ENCODE data around the gene LSM7.

LSM7 gene

GRCh38 chr19:2328401-2329148, at the start of gene LSM7, which contains the start of gene SPPL2B:
Gene LSM7 (minus strand): TSS chr19:2328586. CDS start chr19:2328566, 20 bp downstream.
Gene SPPL2B (plus strand): TSS chr19:2328684. CDS start chr19:2328710, 26 bp downstream.
- DNase-seq (ENCODE audit: low read depth), result peak; percentile 29
- H3K4me3 ChIP-seq (ENCODE audit: control insufficient read depth, low read depth, low read length), result peak within 1 kb of the TSS; percentile 96
- TF ChIP-seq, protein P1, sequence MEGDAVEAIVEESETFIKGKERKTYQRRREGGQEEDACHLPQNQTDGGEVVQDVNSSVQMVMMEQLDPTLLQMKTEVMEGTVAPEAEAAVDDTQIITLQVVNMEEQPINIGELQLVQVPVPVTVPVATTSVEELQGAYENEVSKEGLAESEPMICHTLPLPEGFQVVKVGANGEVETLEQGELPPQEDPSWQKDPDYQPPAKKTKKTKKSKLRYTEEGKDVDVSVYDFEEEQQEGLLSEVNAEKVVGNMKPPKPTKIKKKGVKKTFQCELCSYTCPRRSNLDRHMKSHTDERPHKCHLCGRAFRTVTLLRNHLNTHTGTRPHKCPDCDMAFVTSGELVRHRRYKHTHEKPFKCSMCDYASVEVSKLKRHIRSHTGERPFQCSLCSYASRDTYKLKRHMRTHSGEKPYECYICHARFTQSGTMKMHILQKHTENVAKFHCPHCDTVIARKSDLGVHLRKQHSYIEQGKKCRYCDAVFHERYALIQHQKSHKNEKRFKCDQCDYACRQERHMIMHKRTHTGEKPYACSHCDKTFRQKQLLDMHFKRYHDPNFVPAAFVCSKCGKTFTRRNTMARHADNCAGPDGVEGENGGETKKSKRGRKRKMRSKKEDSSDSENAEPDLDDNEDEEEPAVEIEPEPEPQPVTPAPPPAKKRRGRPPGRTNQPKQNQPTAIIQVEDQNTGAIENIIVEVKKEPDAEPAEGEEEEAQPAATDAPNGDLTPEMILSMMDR (IDR thresholded peaks at IDR 0.05; ENCODE audit: control insufficient read depth, insufficient read depth, low read depth, low read length, missing control alignments), result no peak

DNA sequence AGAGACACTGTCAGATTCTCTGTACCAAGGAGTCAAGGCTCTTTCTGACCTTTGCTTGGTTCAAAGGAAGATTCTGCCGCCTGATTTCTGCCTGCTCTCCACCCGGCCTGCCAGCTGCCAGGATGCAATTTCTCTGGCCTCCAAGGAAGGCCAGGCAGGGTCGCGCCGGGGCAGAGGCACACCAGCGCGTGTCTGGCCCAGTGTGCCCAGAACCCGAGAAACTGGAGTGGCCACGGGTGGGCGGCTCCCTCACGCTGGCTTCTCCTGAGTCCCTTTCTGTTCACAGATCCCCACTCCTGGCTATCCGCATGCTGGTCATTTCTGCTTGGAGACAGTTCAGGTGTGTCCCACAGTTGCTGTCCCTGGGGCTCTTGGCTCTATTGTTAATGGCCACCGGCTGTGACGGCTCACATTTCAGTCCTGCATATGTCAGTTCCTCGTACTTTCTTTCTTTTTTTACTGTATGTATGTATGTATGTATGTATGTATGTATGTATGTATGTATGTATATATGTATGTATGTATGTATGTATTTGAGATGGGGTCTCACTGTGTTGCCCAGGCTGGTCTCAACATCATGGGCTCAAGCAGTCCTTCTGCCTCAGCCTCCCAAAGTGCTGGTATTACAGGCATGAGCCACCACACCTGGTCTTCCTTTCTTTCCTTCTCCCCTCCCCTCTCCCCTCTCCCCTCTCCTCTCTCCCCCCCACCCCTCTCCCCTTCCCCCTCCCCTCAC, 48.6 kb upstream of the LSM7 start:
- no peak for DNase-seq (ENCODE audit: low read depth)
- TF ChIP-seq, protein P1 (IDR thresholded peaks at IDR 0.05; ENCODE audit: control insufficient read depth, insufficient read depth, low read depth, low read length, missing control alignments), result no peak
- H3K4me3 ChIP-seq (ENCODE audit: control insufficient read depth, low read depth, low read length), result no peak overlapping the region

DNA sequence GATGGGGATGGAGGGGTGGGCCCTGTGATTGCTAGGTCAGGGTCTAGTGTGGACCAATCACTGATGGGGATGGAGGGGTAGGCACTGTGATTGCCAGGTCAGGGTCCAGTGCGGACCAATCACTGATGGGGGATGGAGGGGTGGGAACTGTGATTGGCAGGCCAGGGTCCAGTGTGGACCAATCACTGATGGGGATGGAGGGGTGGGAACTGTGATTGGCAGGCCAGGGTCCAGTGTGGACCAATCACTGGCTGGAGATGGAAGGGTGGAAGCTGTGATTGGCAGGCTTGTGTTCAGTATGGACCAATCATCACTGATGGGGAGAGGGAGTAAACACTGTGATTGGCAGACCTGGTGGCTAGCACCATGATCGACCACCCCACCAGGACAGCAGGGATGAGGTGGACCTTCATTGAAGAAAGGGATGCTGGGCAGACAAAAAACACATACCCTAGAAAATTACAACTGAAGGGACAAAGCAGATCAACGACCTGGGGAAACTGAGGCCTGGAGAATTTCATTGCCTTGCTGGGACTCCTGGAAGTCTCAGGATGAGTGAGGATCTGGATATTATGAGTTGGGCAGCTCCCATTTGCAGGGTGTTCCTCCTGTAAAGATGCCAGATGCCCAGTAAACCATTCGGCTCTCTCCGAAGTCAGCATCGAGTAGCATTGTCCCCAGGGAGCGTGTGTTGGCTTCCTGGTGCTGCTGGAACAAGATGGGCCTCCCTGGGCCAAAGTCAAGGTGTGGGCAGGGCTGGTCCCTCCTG, 47.2 kb upstream of the LSM7 start:
- DNase-seq (ENCODE audit: low read depth), result no peak
- no peak overlapping the region for H3K4me3 ChIP-seq (ENCODE audit: control insufficient read depth, low read depth, low read length)
- TF ChIP-seq, protein P1 (IDR thresholded peaks at IDR 0.05; ENCODE audit: control insufficient read depth, insufficient read depth, low read depth, low read length, missing control alignments), result no peak

DNA sequence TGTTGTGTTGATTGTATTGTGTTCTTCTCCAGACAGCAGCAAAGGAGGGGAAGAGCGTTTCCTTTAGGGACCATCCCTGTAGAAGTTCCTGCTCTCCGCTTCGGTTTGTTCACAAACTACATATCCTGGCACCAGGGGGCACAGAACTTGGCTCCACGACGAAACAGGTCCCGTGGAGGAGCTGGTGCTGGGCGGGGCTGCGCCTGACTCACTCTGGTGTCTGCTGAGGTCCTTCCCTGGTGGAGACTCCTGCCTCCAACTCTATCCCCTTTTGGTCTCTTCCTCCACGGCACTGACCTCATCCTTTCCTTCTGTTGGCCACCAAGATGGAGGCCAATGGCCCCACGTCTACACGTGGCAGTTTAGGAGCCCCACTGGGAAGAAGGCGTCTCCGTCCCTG, 46.4 kb upstream of the LSM7 start:
- TF ChIP-seq, protein P1 (IDR thresholded peaks at IDR 0.05; ENCODE audit: control insufficient read depth, insufficient read depth, low read depth, low read length, missing control alignments), result no peak
- H3K4me3 ChIP-seq (ENCODE audit: control insufficient read depth, low read depth, low read length), result no peak overlapping the region
- DNase-seq (ENCODE audit: low read depth), result no peak

GRCh38 chr19:2372076-2372612, 43.8 kb upstream of the LSM7 start:
- DNase-seq (ENCODE audit: low read depth), result no peak
- H3K4me3 ChIP-seq (ENCODE audit: control insufficient read depth, low read depth, low read length), result no peak overlapping the region
- TF ChIP-seq, protein P1 (IDR thresholded peaks at IDR 0.05; ENCODE audit: control insufficient read depth, insufficient read depth, low read depth, low read length, missing control alignments), result no peak

- no peak for DNase-seq (ENCODE audit: low read depth)
- no peak overlapping the region for H3K4me3 ChIP-seq (ENCODE audit: control insufficient read depth, low read depth, low read length)
- TF ChIP-seq, protein P1 (IDR thresholded peaks at IDR 0.05; ENCODE audit: control insufficient read depth, insufficient read depth, low read depth, low read length, missing control alignments), result no peak
These were observed 43.3 kb upstream of the LSM7 start for GRCh38 chr19:2371656-2372055.

Measured in AG09309 (cell line).